Heart left ventricle (tissue), 13 donors: Measurements from ENCODE around the gene FJX1.

Experiments
- POLR2A ChIP-seq, 2 donors: fragments of 450-650 bp; IDR thresholded peaks; one replicate each; pipeline ENCODE4 v1.6.1; 2017; ENCODE audit warnings: antibody characterized with exemption in 2 of 2, mild to moderate bottlenecking in 2 of 2, moderate library complexity in 2 of 2
- TF ChIP-seq, protein P1 (sequence below), 12 donors: fragments of 200-600 bp; sonication (generic) in 4 of 12; IDR thresholded peaks; one replicate each; pipeline versions ENCODE4 v1.5.0 to v1.8.0; 2018 to 2022; ENCODE audit warnings: antibody characterized with exemption in 12 of 12, mild to moderate bottlenecking in 5 of 12
- donor health status: ischemic (EF 13 %, LVEDD 7.1; RV severe dilation, severe dysfunction).
- donor health status: DM: no; HTN: yes; CAD: no.
- donor health status: DM: no; HTN: no; CAD: no.
- donor health status: ischemic (EF 25% LVEDD 6.9; RV normal size, moderate dysfunction).
- donor health status: ischemic (EF 25% LVEDD 5.7; RV mildly dilated, moderate dysfunction).
- donor health status: ischemic (EF 35%, LVEDD 5.7; RV mildly dilated, moderate dysfunction).
- donor health status: nonischemic (EF 11% LVEDD 7.7; RV severe dilation, severe dysfunction).
- donor health status: DM: yes; HTN: yes; CAD: no.
- donor health status: PGD.
- donor health status: ischemic (EF 29% LVEDD 5.4; RV normal size, mild dysfunction).
- donor health status: nonischemic (EF 23%, LVEDD 6.1; RV moderate dilation, normal function).

DNA sequence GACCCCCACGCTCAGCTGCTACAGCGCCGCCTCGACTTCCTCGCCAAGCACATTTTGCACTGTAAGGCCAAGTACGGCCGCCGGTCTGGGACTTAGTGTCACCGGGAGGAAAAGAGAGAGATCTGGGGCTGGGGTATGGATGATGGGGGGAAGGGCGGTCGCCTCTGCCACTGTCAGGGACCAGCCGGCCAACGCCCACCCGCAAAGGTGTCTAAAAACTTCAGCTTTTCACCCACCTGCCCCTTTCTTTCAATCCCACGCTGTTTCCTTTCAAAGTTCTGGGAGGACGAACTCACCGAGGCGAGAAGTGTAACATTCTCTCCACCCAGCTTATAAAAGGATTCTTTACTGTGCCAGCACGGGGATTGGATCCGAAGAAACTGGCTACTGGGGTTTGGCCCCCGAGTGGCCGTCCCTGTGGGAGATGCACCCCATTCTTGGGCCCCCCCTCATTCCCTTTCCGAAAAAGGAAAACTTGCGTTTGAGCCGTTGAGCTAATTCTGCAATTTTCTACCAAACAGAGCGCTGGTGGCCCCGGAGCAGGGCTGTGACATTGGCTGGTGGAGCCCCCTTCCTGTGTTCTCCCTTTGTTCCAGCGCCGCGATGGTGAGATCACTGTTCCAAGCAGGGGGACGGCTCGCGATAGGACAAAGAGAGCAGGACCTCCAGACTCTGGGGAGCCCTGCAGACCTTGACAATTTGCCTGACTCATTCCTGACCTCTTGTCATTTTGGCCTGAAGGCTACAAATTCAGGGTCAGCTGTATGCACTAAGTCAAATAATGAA is 1.8 kb downstream of the FJX1 start:
- no peak for TF ChIP-seq POLR2A (IDR thresholded peaks at IDR 0.05)
- TF ChIP-seq, protein P1, sequence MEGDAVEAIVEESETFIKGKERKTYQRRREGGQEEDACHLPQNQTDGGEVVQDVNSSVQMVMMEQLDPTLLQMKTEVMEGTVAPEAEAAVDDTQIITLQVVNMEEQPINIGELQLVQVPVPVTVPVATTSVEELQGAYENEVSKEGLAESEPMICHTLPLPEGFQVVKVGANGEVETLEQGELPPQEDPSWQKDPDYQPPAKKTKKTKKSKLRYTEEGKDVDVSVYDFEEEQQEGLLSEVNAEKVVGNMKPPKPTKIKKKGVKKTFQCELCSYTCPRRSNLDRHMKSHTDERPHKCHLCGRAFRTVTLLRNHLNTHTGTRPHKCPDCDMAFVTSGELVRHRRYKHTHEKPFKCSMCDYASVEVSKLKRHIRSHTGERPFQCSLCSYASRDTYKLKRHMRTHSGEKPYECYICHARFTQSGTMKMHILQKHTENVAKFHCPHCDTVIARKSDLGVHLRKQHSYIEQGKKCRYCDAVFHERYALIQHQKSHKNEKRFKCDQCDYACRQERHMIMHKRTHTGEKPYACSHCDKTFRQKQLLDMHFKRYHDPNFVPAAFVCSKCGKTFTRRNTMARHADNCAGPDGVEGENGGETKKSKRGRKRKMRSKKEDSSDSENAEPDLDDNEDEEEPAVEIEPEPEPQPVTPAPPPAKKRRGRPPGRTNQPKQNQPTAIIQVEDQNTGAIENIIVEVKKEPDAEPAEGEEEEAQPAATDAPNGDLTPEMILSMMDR (IDR thresholded peaks at IDR 0.05) = no peak
